ENCODE measurements around the gene DNAJC3.

The DNAJC3 gene

DNA sequence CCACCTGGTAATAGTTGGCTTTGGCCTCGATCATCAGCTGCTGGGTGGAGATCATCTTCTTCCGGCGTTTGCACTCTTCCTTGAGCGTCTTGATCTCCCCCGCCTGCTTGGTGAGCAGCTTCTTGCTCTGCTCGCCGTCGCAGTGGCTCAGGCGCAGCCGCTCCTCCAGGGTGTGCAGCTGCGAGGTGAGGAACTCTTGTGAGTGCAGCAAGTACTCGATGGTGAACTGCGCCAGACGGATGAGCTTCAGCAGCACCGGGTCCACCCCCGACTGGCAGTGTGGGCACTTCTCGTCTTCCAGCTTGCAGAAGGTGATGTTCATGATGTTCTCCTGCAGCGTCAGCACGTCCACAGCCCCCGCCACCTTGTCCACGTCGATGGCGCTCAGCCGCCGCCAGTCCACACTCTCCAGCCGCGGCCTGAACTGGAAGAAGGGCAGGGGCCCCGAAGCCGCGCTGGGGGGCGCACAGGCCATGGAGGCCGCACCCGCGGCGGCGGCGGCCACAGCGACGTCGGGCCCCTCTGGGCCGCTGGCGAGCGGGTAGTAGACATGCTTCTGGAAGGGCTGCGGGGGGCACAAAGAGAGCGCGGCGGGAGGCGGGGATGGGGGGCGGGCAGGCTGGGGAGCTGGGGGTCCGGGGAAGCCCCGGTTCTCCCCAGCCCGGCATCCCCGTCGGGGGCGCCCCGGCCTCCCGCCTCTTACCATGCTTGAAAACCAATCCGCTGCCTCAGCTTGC lies 35.5 kb upstream of the DNAJC3 start:
- TF ChIP-seq, protein P1, sequence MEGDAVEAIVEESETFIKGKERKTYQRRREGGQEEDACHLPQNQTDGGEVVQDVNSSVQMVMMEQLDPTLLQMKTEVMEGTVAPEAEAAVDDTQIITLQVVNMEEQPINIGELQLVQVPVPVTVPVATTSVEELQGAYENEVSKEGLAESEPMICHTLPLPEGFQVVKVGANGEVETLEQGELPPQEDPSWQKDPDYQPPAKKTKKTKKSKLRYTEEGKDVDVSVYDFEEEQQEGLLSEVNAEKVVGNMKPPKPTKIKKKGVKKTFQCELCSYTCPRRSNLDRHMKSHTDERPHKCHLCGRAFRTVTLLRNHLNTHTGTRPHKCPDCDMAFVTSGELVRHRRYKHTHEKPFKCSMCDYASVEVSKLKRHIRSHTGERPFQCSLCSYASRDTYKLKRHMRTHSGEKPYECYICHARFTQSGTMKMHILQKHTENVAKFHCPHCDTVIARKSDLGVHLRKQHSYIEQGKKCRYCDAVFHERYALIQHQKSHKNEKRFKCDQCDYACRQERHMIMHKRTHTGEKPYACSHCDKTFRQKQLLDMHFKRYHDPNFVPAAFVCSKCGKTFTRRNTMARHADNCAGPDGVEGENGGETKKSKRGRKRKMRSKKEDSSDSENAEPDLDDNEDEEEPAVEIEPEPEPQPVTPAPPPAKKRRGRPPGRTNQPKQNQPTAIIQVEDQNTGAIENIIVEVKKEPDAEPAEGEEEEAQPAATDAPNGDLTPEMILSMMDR (conservative IDR thresholded peaks at IDR 0.05) = no peak
- H3K27ac ChIP-seq = peak overlapping the region; percentile 10; the same call in 1 of the 2 replicates

DNA sequence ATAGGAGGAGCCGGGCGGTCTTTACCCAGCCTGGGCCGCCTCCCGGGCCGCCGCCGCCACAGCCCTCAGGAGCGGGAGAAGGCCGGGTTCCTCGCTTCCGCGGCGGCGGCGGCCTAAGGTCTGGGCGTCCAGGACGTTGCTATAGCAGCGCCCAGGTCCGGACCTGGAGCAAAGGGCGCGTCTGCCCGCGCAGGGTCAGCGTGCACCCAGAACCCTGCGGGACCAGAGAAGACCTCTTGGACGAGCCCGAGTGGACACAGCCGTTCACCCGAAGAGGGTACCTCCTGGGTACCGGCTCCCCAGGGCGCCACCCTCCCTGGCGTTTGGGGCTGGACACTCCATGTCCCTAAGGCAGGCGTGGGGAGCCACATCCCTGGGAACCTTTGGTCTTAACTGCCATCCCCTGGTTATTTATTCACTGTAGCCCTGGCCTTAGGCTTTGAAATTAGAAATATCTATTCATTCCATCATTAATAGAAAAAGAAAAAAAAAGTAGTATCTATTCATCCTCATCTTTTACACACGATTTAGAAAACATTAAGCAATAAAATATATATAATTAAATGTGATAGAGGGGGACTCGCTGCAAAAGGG lies 34.8 kb upstream of the DNAJC3 start:
- peak overlapping the region; percentile 10; the same call in 1 of the 2 replicates for H3K27ac ChIP-seq
- TF ChIP-seq, protein P1 (conservative IDR thresholded peaks at IDR 0.05) = no peak

DNA sequence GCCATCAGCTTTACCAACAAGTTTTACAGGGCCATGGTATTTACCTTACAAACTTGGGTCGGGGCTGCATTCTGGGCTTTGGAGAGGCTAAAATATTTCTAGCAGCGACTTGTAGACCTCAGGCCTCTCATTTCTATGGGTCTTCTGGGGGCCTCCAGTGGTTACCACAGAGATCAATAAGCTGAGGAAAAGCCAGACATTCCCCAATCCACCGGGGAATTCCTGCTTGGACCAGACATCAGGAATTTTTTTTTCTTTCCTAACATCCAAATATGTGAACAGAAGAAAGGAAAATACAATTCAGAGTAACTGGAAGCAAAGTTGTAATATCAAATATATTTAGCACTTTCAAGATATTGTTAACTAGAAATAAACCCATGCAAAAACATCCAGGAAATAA lies 33.9 kb upstream of the DNAJC3 start:
- H3K27ac ChIP-seq = peak overlapping the region; percentile 65; the same call in 1 of the 2 replicates
- TF ChIP-seq, protein P1 (conservative IDR thresholded peaks at IDR 0.05) = no peak

DNA sequence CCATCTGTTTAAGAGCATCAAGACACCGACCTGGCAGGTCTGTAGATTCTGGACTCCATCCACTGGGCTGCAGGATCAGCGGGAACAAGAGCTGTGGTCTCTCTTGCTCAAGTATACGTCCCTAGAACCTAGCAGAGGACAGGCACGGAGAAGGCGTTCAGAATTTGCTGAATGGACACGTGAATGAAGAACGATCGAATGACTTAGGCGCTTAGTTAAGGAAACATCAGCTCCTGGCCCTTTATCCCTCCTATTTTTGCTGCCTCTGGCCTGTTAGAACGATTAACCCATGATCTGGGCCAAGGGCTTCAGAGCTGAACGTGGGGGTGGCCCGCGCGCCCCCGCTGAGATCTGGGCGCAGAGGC lies 33.4 kb upstream of the DNAJC3 start:
- H3K27ac ChIP-seq = peak overlapping the region; percentile 65
- TF ChIP-seq, protein P1 (conservative IDR thresholded peaks at IDR 0.05) = no peak

DNA sequence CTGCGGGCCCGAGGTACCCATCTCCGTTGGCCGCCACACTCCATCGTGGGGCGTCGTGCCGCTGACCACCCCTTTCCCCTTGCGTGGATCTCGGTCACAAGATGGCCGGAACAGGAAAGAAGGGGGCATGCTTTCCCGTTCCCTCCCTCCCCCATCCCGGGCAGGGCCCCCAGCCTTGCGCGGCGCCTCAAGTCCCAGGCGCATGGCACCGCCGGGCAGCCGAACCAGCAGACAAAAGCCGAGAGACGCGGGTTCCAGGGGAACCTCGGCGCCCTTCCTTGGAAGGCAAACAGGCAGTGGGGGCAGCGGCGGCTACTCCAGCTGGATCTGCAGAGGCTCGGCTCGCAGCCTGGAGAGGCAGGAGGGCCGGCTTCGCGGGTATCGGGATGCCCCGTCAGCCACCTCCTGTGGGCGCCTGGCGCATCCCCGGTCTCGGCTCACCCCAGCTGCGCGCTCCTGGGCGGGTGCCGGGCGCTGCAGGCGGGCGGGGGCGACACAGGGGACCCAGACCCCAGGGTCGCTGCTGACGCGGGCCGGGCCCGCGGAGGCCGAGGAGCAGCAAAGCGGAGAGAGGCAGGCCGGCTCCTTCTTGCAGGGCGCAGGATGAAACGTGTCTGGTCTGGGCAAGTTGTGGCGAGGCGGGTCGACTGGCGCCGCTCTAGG lies 32.9 kb upstream of the DNAJC3 start:
- TF ChIP-seq, protein P1 (conservative IDR thresholded peaks at IDR 0.05) = no peak
- peak overlapping the region; percentile 65 for H3K27ac ChIP-seq

DNA sequence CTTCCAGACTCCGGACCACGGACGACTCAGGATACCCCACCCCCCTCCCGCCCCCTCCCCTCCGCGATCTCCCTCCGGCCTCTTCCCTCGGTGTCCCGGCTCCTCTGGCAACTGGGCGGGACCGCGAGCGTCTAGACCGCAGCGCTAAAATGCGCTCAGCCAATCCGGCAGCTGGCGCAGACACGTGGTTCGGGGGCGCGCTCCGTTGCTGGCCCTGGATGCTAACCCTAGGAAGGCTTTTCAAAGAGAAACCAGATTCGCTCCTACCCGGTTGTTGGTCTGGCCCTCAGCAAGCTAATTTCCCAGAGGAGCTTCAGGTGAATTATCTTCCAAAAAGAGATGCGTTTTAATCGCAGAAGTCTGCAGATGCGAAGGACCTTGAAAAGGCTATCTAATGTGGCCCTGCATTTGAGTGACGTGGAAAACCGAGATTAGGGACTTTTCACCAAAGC lies 32.3 kb upstream of the DNAJC3 start, which contains the start of gene DZIP1:
DZIP1 (minus strand) TSS at position 106 of the 452 bp plus-strand sequence. CDS start 2,677 bp downstream, outside the sequence.
- peak within 1 kb of the TSS; percentile 65 for H3K27ac ChIP-seq
- TF ChIP-seq, protein P1 (conservative IDR thresholded peaks at IDR 0.05) = no peak

DNA sequence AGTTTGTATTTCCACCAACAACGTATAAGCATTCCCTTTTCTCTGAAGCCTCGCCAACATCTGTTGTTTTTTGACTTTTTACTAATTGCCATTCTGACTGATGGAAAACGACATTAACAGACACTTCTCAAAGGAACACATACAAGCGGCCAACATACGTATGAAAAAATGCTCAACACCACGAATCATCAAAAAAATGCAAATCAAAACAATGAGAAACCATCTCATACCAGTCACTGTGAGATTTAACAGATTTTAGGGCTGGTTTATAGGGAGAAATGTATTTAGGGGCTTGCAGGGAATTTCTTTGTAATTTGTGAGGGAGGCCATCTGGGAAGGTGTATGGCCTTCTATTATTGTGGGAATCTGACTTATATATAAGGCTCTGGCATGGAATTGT lies 29.6 kb upstream of the DNAJC3 start:
- TF ChIP-seq, protein P1 (conservative IDR thresholded peaks at IDR 0.05) = no peak
- H3K27ac ChIP-seq = no peak overlapping the region
